IPS-NIHi7 (cell line): ENCODE data around the gene PCDH15.
A peak's percentile ranks its signal among the peaks of the same experiment; 100 is the strongest.
"Not testable (repeated sequence)": the region's sequence is repeated elsewhere in the genome, so short reads cannot be mapped to it uniquely, and the experiment has no call there.

Experiments
- DNase-seq: peaks from one replicate; pipeline ENCODE4 v3.0.0; 2012; ENCODE audit warnings: mixed read lengths; ENCODE audit errors: extremely low spot score

PCDH15 gene

DNA sequence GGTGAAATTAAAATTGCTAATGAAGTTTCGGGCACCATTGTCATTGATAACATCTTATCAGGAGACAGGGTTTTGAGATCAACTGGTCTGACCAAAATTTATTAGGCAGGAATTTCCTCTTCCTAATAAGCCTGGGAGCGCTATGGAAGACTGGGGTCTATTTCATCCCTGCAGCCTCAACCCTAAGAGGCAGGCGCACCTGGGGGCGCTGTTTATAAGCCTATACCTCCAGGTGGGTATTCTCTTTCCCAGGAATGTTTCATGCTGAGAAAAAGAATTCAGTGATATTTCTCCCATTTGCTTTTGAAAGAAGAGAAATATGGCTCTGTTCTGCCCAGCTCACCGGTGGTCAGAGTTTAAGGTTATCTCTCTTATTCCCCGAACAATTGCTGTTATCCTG is 406.4 kb downstream of the PCDH15 start:
- DNase-seq: not testable (repeated sequence)

- DNase-seq: no peak
These were observed 428.9 kb downstream of the PCDH15 start for GRCh38 chr10:54372179-54372578.

GRCh38 chr10:54368984-54369383 is 432.0 kb downstream of the PCDH15 start:
- DNase-seq: peak; percentile 6

GRCh38 chr10:54363390-54363789 is 437.6 kb downstream of the PCDH15 start:
- DNase-seq: no peak

DNA sequence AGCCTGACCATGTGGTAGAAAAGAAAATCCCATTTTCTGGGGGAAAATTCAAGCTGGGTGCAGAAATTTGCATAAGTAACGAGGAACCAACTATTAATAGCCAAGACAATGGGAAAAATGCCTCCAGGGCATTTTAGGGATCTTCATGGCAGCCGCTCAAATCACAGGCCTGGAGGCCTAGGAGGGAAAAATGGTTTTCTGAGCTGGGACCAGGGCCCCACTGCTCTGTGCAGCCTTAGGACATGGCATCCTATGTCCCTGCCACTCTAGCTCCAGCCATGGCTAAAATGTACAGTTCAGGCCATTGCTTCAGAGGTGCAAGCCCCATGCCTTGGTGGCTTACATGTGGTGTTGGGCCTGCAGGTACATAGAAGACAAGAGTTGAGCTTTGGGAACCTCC is 459.0 kb downstream of the PCDH15 start:
- DNase-seq: no peak

DNA sequence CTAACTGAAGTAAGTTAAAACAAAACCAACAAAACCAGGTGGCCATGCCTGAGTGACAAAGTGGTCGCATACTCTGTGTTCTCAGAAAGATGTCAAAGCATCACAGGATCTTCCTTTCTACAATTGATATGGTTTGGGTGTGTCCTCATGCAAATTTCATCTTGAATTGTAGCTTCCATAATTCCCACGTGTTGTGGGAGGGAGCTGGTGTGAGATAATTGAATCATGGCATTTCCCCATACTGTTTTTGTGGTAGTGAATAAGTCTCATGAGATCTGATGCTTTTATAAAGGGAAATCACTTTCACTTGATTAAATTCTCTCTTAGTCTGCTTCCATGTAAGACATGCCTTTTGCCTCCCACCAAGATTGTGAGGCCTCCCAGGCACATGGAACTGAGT is 465.7 kb downstream of the PCDH15 start:
- DNase-seq: no peak

GRCh38 chr10:54319341-54319740 is 481.7 kb downstream of the PCDH15 start:
- no peak for DNase-seq

DNA sequence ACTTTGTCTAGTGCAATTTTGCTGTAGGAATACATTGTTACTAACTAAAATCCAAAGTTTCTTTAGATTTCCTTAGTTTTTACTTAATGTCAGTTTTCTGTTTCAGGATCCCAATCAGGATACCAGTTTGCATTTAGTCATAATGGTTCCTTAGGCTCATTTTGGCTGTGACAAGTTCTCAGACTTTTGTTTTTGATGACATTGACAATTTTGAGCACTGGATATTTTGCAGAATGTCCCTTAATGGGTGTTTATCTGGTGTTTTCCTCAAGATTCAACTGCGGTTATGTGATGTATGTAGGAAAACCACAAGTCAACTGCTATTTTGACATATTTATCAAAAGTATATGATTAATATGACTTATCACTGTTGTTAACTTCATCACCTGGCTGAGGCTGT is 482.6 kb downstream of the PCDH15 start:
- DNase-seq: no peak

DNA sequence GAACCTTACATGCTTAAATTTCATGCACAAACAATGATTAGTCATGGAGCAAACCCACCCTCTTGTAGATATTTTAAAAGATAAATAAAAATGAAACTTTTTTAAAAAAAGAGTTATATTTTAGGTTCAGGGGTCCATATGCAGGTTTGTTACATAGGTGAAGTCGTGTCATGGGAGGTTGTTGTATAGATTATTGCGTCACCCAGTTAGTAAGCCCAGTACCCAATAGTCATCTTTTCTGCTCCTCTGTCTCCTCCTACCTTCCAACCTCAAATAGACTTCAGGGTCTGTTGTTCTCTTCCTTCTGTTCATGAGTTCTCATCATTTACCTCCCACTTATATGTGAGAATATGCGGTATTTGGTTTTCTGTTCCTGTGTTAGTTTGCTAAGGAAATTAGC is 486.6 kb downstream of the PCDH15 start:
- no peak for DNase-seq

DNA sequence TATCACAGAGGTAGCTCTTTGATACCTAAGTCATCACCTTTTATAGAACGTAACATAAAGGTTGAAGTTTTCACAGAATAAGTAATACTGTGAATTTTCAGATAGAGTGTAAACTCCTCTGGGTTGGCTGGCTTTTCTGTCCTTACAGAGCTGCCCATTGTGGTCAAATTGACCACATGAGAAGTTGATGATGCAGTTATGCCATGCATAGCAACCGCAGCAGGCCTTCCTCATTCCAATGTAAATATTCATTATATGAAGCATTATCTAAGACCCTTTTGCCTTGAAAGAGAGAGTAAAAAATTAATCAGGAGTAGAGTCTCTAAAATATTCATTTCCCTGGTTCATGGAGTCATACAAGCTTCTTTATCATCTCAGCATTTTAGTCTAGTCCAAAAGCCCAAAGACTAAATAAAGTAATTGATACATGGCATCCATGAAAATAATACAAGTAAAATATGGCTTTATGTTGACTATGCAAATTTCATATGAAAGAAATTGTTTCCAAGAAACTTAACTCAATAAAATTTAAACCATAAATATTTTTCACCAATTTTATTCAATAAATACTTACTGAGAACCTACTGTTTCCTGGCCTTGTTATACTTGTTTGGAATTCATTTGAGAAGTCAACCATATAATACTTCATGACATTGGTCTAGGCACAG is 516.4 kb downstream of the PCDH15 start:
- no peak for DNase-seq

- peak; percentile 9 for DNase-seq
These were observed 519.0 kb downstream of the PCDH15 start for GRCh38 chr10:54282012-54282411.

- no peak for DNase-seq
These were observed 534.6 kb downstream of the PCDH15 start for GRCh38 chr10:54266395-54266794.

DNA sequence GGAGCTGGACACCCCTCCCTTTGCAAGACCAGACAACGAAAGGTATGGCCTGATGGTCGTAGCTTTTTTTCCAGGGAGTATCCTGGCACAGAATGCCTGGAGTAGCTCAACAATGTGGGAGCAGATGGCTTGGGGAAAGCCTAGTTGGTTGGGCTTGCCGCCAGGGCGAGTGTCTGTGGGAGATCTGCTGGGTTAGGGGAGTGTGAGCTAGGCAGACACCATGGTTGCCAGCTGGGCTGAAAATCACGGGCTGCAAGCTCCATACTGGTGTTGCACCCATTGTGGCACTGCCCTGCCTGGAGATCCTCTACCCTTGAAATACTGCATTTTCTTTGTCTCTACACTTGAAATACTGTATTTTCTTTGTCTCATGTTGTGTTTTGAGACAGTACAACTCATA is 538.3 kb downstream of the PCDH15 start:
- DNase-seq: no peak

GRCh38 chr10:54259104-54259503 is 541.9 kb downstream of the PCDH15 start:
- no peak for DNase-seq

GRCh38 chr10:54234832-54235231 is 566.2 kb downstream of the PCDH15 start:
- no peak for DNase-seq

GRCh38 chr10:54203401-54203800 is 597.6 kb downstream of the PCDH15 start:
- no peak for DNase-seq

DNA sequence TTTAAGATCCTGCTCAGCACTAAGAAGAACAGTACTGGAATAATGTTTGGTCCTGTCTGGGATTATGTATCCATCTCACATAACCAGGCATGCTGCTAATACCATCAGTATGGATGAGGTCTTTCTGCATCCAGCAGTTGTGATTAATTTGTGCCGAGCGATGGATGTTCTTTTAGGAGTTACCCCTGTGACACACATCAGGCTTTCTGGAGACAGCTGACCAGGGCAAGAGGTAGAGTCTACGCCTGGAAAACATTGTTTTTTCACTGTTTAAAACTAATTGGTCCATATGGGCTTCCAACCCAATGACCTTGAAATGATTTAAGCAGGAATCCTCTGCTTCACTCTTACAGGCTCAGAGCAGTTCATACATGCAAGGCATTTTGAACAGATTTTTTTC is 603.0 kb downstream of the PCDH15 start:
- DNase-seq: no peak

GRCh38 chr10:54194806-54195205 is 606.2 kb downstream of the PCDH15 start:
- no peak for DNase-seq

DNA sequence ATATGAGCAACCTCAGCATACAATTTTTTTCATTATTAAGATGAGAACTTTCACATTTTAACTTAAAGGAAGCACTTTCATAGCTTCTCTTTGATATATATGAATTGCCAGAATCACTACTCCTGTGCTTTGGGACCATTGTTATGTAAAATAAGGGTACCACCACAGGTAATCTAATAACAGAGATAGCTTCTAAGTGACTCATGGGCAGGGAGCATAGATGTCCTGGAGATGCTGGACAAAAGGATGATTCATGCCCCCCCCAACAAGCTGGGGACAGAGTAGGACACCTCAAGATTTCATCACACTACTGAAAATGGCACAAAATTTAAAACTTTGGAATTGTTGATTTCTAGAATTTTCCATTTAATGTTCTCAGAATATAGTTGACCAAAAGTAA is 641.1 kb downstream of the PCDH15 start:
- peak; percentile 7 for DNase-seq

- DNase-seq: no peak
These were observed 652.5 kb downstream of the PCDH15 start for GRCh38 chr10:54148508-54148907.

- DNase-seq: no peak
These were observed 661.1 kb downstream of the PCDH15 start for GRCh38 chr10:54139819-54140428.

DNA sequence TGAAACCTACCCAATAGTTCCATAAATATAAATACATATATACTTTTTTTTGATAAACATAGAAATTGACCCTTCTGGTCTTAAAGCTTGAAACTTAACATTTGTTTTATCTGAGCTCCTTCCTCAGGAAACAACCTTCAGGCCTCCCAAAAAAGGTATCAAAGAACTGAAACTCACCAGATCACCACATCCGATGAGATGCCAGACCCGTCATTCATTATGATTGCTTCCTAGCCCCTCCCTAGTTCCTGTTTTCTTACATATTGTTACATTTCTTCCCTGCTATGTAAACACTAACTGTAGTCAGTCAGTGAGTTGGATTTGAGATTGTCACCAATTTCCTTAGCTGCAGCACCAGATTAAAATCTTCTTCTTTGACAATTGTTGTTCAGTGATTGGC is 663.6 kb downstream of the PCDH15 start:
- no peak for DNase-seq

DNA sequence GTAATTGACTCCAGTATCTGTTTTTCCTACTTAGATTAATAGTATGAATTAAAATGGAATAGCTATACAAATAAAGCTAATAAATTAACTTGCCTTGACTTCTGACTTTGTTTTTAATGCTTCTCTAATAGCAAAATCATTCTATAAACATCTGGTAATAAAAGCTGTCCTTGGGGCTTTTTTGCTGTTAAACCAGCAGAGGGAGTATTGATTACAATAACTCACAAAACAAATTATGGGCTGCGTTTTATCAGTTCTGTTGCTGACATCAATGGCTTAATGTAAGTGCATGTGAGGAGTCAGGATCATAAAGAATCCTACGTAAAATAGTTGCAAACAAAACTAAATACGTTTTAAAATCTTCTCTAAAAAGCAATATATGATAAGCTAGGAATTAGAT is 667.8 kb downstream of the PCDH15 start:
- DNase-seq: no peak

DNA sequence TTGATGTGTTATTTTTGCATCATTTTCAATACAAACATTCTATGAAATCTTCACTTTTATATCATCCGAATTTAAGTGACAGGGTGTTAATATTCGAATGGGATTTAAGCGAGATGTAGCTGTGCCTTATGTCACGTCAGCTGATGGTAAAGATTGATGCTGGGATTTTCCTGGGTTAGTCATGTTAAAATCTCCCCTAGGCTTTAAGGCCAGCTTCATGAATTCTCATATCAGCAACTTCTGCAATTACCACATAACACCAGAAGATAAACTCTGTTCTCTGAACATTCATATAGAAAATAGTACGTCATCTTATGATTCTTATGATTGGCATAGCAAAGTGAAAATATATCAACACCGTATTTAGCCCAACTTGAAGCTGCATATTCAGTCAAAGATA is 669.2 kb downstream of the PCDH15 start:
- no peak for DNase-seq
